HCT116 (cell line): ENCODE measurements around the gene MAN2B1. TPM values are rescaled to one million over a fixed set of nuclear protein-coding genes. Genes with fewer than 3 reads are reported as not detected.

Source experiments
- ATAC-seq: fragments of 200-7000 bp; cut with Tn5 transposase; 2 replicates; pipeline ENCODE4 v1.9.1; 2020; ENCODE audit warnings: mild to moderate bottlenecking, moderate library complexity
- BruUV-seq: library from RNA; stranded (reverse); fragments of 400-500 nt; replicated peaks from 2 replicates; lab custom pipeline; 2021; lab: Mats Ljungman, UMichigan
- CTCF ChIA-PET: fragments of 300-600 bp; sonication (Branson Sonifier 250); formaldehyde crosslinking; loops from one replicate; lab custom pipeline; 2021; ENCODE audit warnings: antibody characterized with exemption; lab: Charles Lee
- POLR2A ChIA-PET: fragments of 300-600, 350-600 bp; sonication (Branson Sonifier 250); formaldehyde crosslinking; loops from one replicate; lab custom pipeline; 2021; ENCODE audit warnings: antibody characterized with exemption; lab: Charles Lee
- RAD21 ChIA-PET, 2 experiments: fragments of 300-600 bp; sonication (Branson Sonifier 250); formaldehyde crosslinking; loops; one replicate each; lab custom pipeline; 2023; ENCODE audit warnings: low total read pairs in 2 of 2; ENCODE audit not compliant: uncharacterized antibody in 2 of 2, unreplicated experiment in 2 of 2, low non-redundant PET in 1 of 2; lab: Charles Lee
- DNase-seq: peaks from one replicate; pipeline ENCODE4 v3.0.0-alpha.2; 2010; ENCODE audit warnings: low read depth, low spot score
- H2AFZ ChIP-seq: fragments of 200-600 bp; shearing (Covaris generic), sonication (generic); 2 replicates; pipeline ENCODE4 v1.6.1; 2017; ENCODE audit warnings: low read depth, mixed run types, mixed read lengths, antibody characterized with exemption, low read length; ENCODE audit not compliant: poor library complexity, severe bottlenecking
- H3K27ac ChIP-seq: 2 replicates; pipeline ENCODE4 v1.5.1; 2012; ENCODE audit warnings: low read depth, low read length
- H3K27me3 ChIP-seq: fragments of 200-600 bp; sonication (generic); 2 replicates; pipeline ENCODE4 v1.6.1; 2016; ENCODE audit warnings: mixed run types, low read length, mixed read lengths; ENCODE audit not compliant: insufficient read depth
- H3K36me3 ChIP-seq, 2 experiments: fragments of 200-500 bp in 1 of 2; fragments of 200-600 bp in 1 of 2; sonication (Bioruptor generic) in 1 of 2; sonication (generic) in 1 of 2; 2 replicates each; pipeline versions ENCODE4 v1.5.1 to v1.6.1; 2014 to 2016; ENCODE audit warnings: low read length in 2 of 2, inconsistent platforms in 1 of 2, mixed read lengths in 1 of 2, mixed run types in 1 of 2; ENCODE audit not compliant: insufficient read depth in 2 of 2, control insufficient read depth in 1 of 2
- H3K4me1 ChIP-seq, 2 experiments: fragments of 200-600 bp in 1 of 2; sonication (generic) in 1 of 2; 2 replicates each; pipeline versions ENCODE4 v1.5.1 to v1.6.1; 2012 to 2017; ENCODE audit warnings: low read length in 2 of 2, inconsistent platforms in 1 of 2, mild to moderate bottlenecking in 1 of 2, mixed read lengths in 1 of 2, mixed run types in 1 of 2, moderate library complexity in 1 of 2; ENCODE audit not compliant: insufficient read depth in 2 of 2, control insufficient read depth in 1 of 2
- H3K4me2 ChIP-seq: fragments of 200-600 bp; sonication (generic); 2 replicates; pipeline ENCODE4 v1.6.1; 2017; ENCODE audit warnings: mixed run types, low read length, mixed read lengths
- H3K4me3 ChIP-seq, 2 experiments: fragments of 200-600 bp in 1 of 2; sonication (generic) in 1 of 2; replicated peaks in 1 of 2; 2 replicates each; pipeline ENCODE4 v1.5.1; 2011 to 2016; ENCODE audit warnings: low read length in 2 of 2, control low read depth in 1 of 2, low read depth in 1 of 2, mild to moderate bottlenecking in 1 of 2, mixed read lengths in 1 of 2, mixed run types in 1 of 2
- H3K79me2 ChIP-seq: fragments of 200-600 bp; sonication (generic); 2 replicates; pipeline ENCODE4 v1.6.1; 2017; ENCODE audit warnings: mild to moderate bottlenecking, mixed run types, low read length, moderate library complexity, mixed read lengths; ENCODE audit not compliant: insufficient read depth
- H3K9ac ChIP-seq: fragments of 200-600 bp; sonication (generic); 2 replicates; pipeline ENCODE4 v1.6.1; 2016; ENCODE audit warnings: low read length, mixed read lengths
- H3K9me2 ChIP-seq: fragments of 200-600 bp; sonication (generic), shearing (Covaris generic); 2 replicates; pipeline ENCODE4 v1.6.1; 2017; ENCODE audit warnings: mixed run types, mild to moderate bottlenecking, moderate library complexity; ENCODE audit not compliant: insufficient read depth
- H3K9me3 ChIP-seq, 2 experiments: fragments of 200-500 bp in 1 of 2; fragments of 200-600 bp in 1 of 2; sonication (Bioruptor generic) in 1 of 2; sonication (generic) in 1 of 2; 2 replicates each; pipeline ENCODE4 v1.6.1; 2014 to 2017; ENCODE audit warnings: low read length in 2 of 2, mixed read lengths in 2 of 2, inconsistent platforms in 1 of 2, low read depth in 1 of 2, mild to moderate bottlenecking in 1 of 2, mixed run types in 1 of 2, moderate library complexity in 1 of 2; ENCODE audit not compliant: control insufficient read depth in 1 of 2, insufficient read depth in 1 of 2
- H4K20me1 ChIP-seq: fragments of 200-600 bp; sonication (generic), shearing (Covaris generic); 2 replicates; pipeline ENCODE4 v1.6.1; 2017; ENCODE audit warnings: mixed run types, mild to moderate bottlenecking, moderate library complexity; ENCODE audit not compliant: insufficient read depth
- CBX3 ChIP-seq: IDR thresholded peaks from 2 replicates; pipeline ENCODE4 v1.6.1; 2012; ENCODE audit warnings: low read depth
- CEBPB ChIP-seq: IDR thresholded peaks from 2 replicates; pipeline ENCODE4 v1.6.1; 2012; ENCODE audit warnings: low read depth
- EGR1 ChIP-seq: IDR thresholded peaks from 2 replicates; pipeline ENCODE4 v1.6.1; 2012; ENCODE audit warnings: low read depth
- ELF1 ChIP-seq: IDR thresholded peaks from 2 replicates; pipeline ENCODE4 v1.6.1; 2012; ENCODE audit warnings: low read depth, borderline replicate concordance
- EZH2phosphoT487 ChIP-seq: fragments of 200-600 bp; IDR thresholded peaks from 2 replicates; pipeline ENCODE4 v1.6.1; 2018; ENCODE audit warnings: antibody characterized with exemption, borderline replicate concordance
- FOSL1 ChIP-seq: IDR thresholded peaks from 2 replicates; pipeline ENCODE4 v1.6.1; 2012; ENCODE audit warnings: low read depth
- POLR2A ChIP-seq: IDR thresholded peaks from 2 replicates; pipeline ENCODE4 v1.7.0; 2011; ENCODE audit warnings: borderline replicate concordance; ENCODE audit not compliant: insufficient read depth, insufficient read length; ENCODE audit errors: extremely low read depth
- POLR2AphosphoS5 ChIP-seq: IDR thresholded peaks from 2 replicates; pipeline ENCODE4 v1.6.1; 2011; ENCODE audit warnings: mild to moderate bottlenecking, low read depth, low read length, moderate library complexity
- SIN3A ChIP-seq: IDR thresholded peaks from 2 replicates; pipeline ENCODE4 v1.6.1; 2012; ENCODE audit warnings: low read depth
- SP1 ChIP-seq: IDR thresholded peaks from 2 replicates; pipeline ENCODE4 v1.6.1; 2012; ENCODE audit warnings: low read depth
- YY1 ChIP-seq: IDR thresholded peaks from 2 replicates; pipeline ENCODE4 v1.6.1; 2011; ENCODE audit warnings: low read length, low read depth, moderate library complexity, mild to moderate bottlenecking; ENCODE audit not compliant: insufficient replicate concordance; ENCODE audit errors: extremely low read depth
- ZBTB33 ChIP-seq: IDR thresholded peaks from 2 replicates; pipeline ENCODE4 v1.6.1; 2011; ENCODE audit warnings: mild to moderate bottlenecking, low read length, moderate library complexity; ENCODE audit not compliant: insufficient replicate concordance; ENCODE audit errors: extremely low read depth
- intact Hi-C: fragments of 100-400 bp; cut with micrococcal nuclease; formaldehyde crosslinking; loops from 2 replicates; pipeline ENCODE4 v1.10.0; 2022
- total RNA-seq: library from RNA; stranded (reverse); gene quantifications from one replicate; pipeline ENCODE4 v1.2.1, GENCODE V29; 2021; ENCODE audit not compliant: unreplicated experiment

The MAN2B1 gene
- total RNA-seq, 1 experiment from 2014 or later, result 48.3 TPM

GRCh38 chr19:12711187-12711586, 44.6 kb upstream of the MAN2B1 start:
- RAD21 ChIA-PET, result no interaction called here
- Histone ChIP-seq H3K27me3 (no peaks in the 10 kb centered on the region), H3K27ac (no peak overlapping the region; the same call in 1 of the 2 replicates), H3K9me3 (no peaks in the 10 kb centered on the region), H3K4me3 (no peak overlapping the region), H4K20me1 (no peaks in the 10 kb centered on the region), H2AFZ (no peak overlapping the region), H3K4me1 (no peaks in the 10 kb centered on the region), H3K9ac (no peak overlapping the region), H3K36me3 (peaks cover 53 to 58% of the 10 kb centered on the region in 2 experiments), H3K9me2 (no peaks in the 10 kb centered on the region), H3K79me2 (peaks cover 30% of the 10 kb centered on the region; the same call in 1 of the 2 replicates), H3K4me2 (no peak overlapping the region)
- intact Hi-C loops, result no loop called here
- CTCF ChIA-PET, result no interaction called here
- no TSS peak for BruUV-seq
- DNase-seq (no peak), ATAC-seq (no peak)
- POLR2A ChIA-PET, result no interaction called here
- no peak for TF ChIP-seq ZBTB33
- no peak for TF ChIP-seq SIN3A
- no peak for TF ChIP-seq POLR2A
- no peak for TF ChIP-seq SP1
- TF ChIP-seq ELF1, result no peak
- TF ChIP-seq FOSL1, result no peak
- TF ChIP-seq EZH2phosphoT487, result no peak
- no peak for TF ChIP-seq POLR2AphosphoS5
- TF ChIP-seq CBX3, result no peak
- no peak for TF ChIP-seq EGR1
- TF ChIP-seq CEBPB, result no peak
- no peak for TF ChIP-seq YY1
